PFSK-1 (cell line): ENCODE results near the gene LCN1.

Experiments
- FOXP2 ChIP-seq: optimal IDR thresholded peaks from 2 replicates; pipeline ENCODE3; 2011; ENCODE audit warnings: borderline replicate concordance, control low read depth, inconsistent platforms; ENCODE audit not compliant: insufficient read depth; ENCODE audit errors: extremely low read length, extremely low read depth
- POLR2AphosphoS5 ChIP-seq: IDR thresholded peaks from 2 replicates; pipeline ENCODE4 v1.6.1; 2012; ENCODE audit warnings: low read depth, mild to moderate bottlenecking, control low read depth, low read length, moderate library complexity
- SIN3A ChIP-seq: IDR thresholded peaks from 2 replicates; pipeline ENCODE4 v1.6.1; 2012; ENCODE audit warnings: mild to moderate bottlenecking, low read length, moderate library complexity, borderline replicate concordance; ENCODE audit not compliant: insufficient read depth
- TAF1 ChIP-seq: IDR thresholded peaks from 2 replicates; pipeline ENCODE4 v1.6.1; 2012; ENCODE audit warnings: low read length, control low read depth, borderline replicate concordance; ENCODE audit not compliant: insufficient read depth
- TF ChIP-seq, protein P1 (sequence below), 2 experiments: IDR thresholded peaks; 2 replicates each; pipeline versions ENCODE4 v1.6.1 to v1.8.0; 2011 to 2012; ENCODE audit warnings: low read depth in 2 of 2, low read length in 2 of 2, control low read depth in 1 of 2, inconsistent platforms in 1 of 2, mild to moderate bottlenecking in 1 of 2, moderate library complexity in 1 of 2; ENCODE audit not compliant: insufficient read depth in 1 of 2

Gene LCN1

GRCh38 chr9:135512904-135513303, 8.3 kb upstream of the LCN1 start:
- TF ChIP-seq SIN3A (no peak), POLR2AphosphoS5 (no peak), FOXP2 (no peak), TAF1 (no peak)
- TF ChIP-seq, protein P1, sequence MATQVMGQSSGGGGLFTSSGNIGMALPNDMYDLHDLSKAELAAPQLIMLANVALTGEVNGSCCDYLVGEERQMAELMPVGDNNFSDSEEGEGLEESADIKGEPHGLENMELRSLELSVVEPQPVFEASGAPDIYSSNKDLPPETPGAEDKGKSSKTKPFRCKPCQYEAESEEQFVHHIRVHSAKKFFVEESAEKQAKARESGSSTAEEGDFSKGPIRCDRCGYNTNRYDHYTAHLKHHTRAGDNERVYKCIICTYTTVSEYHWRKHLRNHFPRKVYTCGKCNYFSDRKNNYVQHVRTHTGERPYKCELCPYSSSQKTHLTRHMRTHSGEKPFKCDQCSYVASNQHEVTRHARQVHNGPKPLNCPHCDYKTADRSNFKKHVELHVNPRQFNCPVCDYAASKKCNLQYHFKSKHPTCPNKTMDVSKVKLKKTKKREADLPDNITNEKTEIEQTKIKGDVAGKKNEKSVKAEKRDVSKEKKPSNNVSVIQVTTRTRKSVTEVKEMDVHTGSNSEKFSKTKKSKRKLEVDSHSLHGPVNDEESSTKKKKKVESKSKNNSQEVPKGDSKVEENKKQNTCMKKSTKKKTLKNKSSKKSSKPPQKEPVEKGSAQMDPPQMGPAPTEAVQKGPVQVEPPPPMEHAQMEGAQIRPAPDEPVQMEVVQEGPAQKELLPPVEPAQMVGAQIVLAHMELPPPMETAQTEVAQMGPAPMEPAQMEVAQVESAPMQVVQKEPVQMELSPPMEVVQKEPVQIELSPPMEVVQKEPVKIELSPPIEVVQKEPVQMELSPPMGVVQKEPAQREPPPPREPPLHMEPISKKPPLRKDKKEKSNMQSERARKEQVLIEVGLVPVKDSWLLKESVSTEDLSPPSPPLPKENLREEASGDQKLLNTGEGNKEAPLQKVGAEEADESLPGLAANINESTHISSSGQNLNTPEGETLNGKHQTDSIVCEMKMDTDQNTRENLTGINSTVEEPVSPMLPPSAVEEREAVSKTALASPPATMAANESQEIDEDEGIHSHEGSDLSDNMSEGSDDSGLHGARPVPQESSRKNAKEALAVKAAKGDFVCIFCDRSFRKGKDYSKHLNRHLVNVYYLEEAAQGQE (IDR thresholded peaks at IDR 0.05; ENCODE audit: insufficient read depth in 1 of 2, low read depth in 2 of 2, low read length in 2 of 2) = no peak

- TF ChIP-seq FOXP2 (no peak), SIN3A (no peak), POLR2AphosphoS5 (no peak), TAF1 (no peak)
- TF ChIP-seq, protein P1 (IDR thresholded peaks at IDR 0.05; ENCODE audit: insufficient read depth in 1 of 2, low read depth in 2 of 2, low read length in 2 of 2) = no peak
Observed at GRCh38 chr9:135513351-135513846, 7.8 kb upstream of the LCN1 start.

- TF ChIP-seq, protein P1 (IDR thresholded peaks at IDR 0.05; ENCODE audit: insufficient read depth in 1 of 2, low read depth in 2 of 2, low read length in 2 of 2) = no peak
Observed at GRCh38 chr9:135514342-135515082, 6.7 kb upstream of the LCN1 start.

DNA sequence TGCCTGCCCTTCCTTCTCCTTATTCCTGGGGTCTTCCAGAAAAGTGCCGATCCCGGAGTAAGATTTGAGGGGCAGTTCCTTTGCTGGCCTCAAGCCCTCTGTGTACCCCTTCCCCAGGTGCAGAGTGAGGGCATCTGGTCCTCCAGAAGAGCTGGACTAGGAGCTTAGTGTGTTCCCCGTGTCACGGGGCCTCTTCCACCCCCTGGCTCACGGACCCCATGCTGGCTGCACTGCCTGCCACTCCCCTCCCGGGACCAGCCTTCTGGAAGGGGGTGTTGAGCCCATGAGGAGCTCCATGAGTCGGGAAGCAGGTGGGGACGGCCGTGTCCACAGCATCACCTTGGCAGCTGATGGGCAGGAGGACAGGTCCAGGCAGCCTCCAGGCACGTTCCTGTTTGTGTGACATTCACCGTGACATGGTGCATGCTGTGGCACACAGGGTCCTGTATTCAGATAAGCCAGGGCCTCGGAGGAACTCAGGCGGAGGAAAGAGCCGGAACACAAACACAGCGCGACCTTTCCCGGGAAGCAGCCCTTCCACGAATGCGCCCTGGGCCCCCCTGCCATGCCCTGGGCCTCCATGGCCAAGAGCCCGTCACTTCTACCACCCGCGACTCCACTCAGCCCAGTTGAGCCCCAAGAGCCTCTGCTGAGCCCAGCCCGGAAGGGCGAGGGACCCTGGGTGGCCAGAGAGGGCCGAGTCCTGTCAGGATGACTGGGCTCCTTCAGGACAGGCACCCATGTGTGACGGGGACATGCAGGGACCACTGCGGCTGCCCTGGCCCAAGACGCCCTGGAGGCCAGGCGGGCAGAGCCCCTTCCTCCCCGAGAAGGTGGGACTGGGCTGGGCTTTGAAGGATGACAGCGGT, 5.9 kb upstream of the LCN1 start:
- TF ChIP-seq SIN3A (no peak), POLR2AphosphoS5 (no peak), TAF1 (no peak), FOXP2 (no peak)
- TF ChIP-seq, protein P1 (IDR thresholded peaks at IDR 0.05; ENCODE audit: insufficient read depth in 1 of 2, low read depth in 2 of 2, low read length in 2 of 2) = no peak
